Measurements from ENCODE around the gene GALNT13.

Gene GALNT13

GRCh38 chr2:154142480-154142879 is 270.8 kb downstream of the GALNT13 start:
- no peak for TF ChIP-seq SUZ12 (IDR thresholded peaks at IDR 0.05; ENCODE audit: extremely low read depth, insufficient read depth, insufficient read length)
- TF ChIP-seq ZNF274 (IDR thresholded peaks at IDR 0.05; ENCODE audit: low read depth, low read length), result no peak
- no peak for TF ChIP-seq YY1 (IDR thresholded peaks at IDR 0.05; ENCODE audit: insufficient read depth, insufficient read length)
- Histone ChIP-seq H3K4me1 (ENCODE audit: insufficient read depth, insufficient read length) (no peaks in the 10 kb centered on the region), H3K9me3 (ENCODE audit: insufficient read depth, low read length) (no peaks in the 10 kb centered on the region), H3K27me3 (ENCODE audit: insufficient read depth, insufficient read length) (no peaks in the 10 kb centered on the region), H3K4me3 (ENCODE audit: insufficient read length, low read depth) (no peak overlapping the region), H3K36me3 (ENCODE audit: insufficient read depth, insufficient read length, low read length) (no peaks in the 10 kb centered on the region), H3K9ac (ENCODE audit: insufficient read length, low read depth) (no peak overlapping the region)
- no peak for DNase-seq (ENCODE audit: low read depth, low spot score)

DNA sequence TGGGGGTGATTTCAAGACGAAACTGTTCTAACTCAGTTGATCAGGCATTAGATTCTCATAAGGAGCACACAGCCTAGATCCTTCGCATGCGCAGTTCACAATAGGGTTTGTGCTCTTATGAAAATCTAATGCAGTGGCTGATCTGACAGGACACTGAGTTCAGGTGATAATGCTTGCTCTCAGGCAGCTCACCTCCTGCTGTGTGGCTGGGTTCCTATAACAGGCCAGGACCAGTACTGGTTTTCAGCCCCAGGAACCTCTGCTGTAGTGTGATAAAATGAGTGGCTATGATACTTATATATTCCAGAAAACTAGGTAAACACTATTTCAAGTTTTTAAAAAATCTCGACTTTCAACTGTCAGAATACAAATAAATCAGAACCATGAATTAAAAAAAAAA is 271.4 kb downstream of the GALNT13 start:
- no peak for TF ChIP-seq YY1 (IDR thresholded peaks at IDR 0.05; ENCODE audit: insufficient read depth, insufficient read length)
- no peak for TF ChIP-seq ZNF274 (IDR thresholded peaks at IDR 0.05; ENCODE audit: low read depth, low read length)
- no peak for TF ChIP-seq SUZ12 (IDR thresholded peaks at IDR 0.05; ENCODE audit: extremely low read depth, insufficient read depth, insufficient read length)
- H3K9ac ChIP-seq (ENCODE audit: insufficient read length, low read depth), result no peak overlapping the region
- no peaks in the 10 kb centered on the region for H3K27me3 ChIP-seq (ENCODE audit: insufficient read depth, insufficient read length)

DNA sequence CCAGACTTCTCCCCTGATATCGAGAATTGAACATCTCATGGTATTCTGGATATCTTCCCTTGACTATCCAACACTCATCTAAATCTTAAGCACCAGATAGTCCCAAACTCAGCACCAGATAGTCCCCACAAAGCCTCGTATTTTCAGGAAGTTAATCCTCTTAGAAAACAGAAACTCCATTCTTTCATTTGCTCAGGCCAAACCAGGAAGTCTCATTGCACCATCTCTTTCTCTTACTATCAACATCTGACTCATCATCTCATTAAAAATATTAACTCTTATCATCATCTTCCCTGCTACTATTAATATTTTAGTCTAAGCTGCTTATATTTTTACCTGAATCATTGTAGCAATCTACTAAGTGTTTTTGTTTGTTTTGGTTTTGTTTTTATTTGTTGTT is 286.4 kb downstream of the GALNT13 start:
- Histone ChIP-seq H3K4me1 (ENCODE audit: insufficient read depth, insufficient read length) (no peaks in the 10 kb centered on the region), H3K9ac (ENCODE audit: insufficient read length, low read depth) (no peak overlapping the region), H3K4me3 (ENCODE audit: insufficient read length, low read depth) (no peak overlapping the region), H3K36me3 (ENCODE audit: insufficient read depth, insufficient read length, low read length) (no peaks in the 10 kb centered on the region), H3K9me3 (ENCODE audit: insufficient read depth, low read length) (peaks cover 18% of the 10 kb centered on the region; the same call in 1 of the 2 replicates), H3K27me3 (ENCODE audit: insufficient read depth, insufficient read length) (no peaks in the 10 kb centered on the region)
- DNase-seq (ENCODE audit: low read depth, low spot score), result no peak
- no peak for TF ChIP-seq ZNF274 (IDR thresholded peaks at IDR 0.05; ENCODE audit: low read depth, low read length)
- no peak for TF ChIP-seq SUZ12 (IDR thresholded peaks at IDR 0.05; ENCODE audit: extremely low read depth, insufficient read depth, insufficient read length)
- TF ChIP-seq YY1 (IDR thresholded peaks at IDR 0.05; ENCODE audit: insufficient read depth, insufficient read length), result no peak

More for the DNA sequence above, 271.4 kb downstream of the GALNT13 start:
- Histone ChIP-seq H3K9me3 (ENCODE audit: insufficient read depth, low read length) (no peaks in the 10 kb centered on the region), H3K4me3 (ENCODE audit: insufficient read length, low read depth) (no peak overlapping the region), H3K36me3 (ENCODE audit: insufficient read depth, insufficient read length, low read length) (no peaks in the 10 kb centered on the region), H3K4me1 (ENCODE audit: insufficient read depth, insufficient read length) (no peaks in the 10 kb centered on the region)
- no peak for DNase-seq (ENCODE audit: low read depth, low spot score)

DNA sequence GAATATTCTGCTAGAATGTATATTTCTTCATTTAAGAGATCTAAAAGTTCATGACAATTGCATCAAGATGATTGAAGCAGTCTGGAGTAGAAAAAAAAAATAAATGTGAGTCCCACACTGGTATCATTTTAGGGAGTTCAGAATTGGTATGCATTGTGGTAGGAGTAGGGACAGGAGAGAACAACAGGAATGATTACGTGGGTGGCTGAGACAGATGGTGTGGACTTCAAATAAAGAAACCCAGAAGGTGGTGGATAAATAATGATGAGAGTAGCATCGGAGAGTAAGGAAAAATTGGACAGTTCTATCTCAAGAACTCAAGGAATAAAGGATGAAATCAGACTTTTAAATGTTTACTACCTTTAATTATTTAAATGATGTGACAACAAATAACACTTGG is 289.6 kb downstream of the GALNT13 start:
- no peaks in the 10 kb centered on the region for H3K9me3 ChIP-seq (ENCODE audit: insufficient read depth, low read length)
- H3K4me1 ChIP-seq (ENCODE audit: insufficient read depth, insufficient read length), result no peaks in the 10 kb centered on the region
- no peak for DNase-seq (ENCODE audit: low read depth, low spot score)
- H3K9ac ChIP-seq (ENCODE audit: insufficient read length, low read depth), result no peak overlapping the region
- H3K27me3 ChIP-seq (ENCODE audit: insufficient read depth, insufficient read length), result no peaks in the 10 kb centered on the region
- TF ChIP-seq ZNF274 (IDR thresholded peaks at IDR 0.05; ENCODE audit: low read depth, low read length) (no peak), SUZ12 (IDR thresholded peaks at IDR 0.05; ENCODE audit: extremely low read depth, insufficient read depth, insufficient read length) (no peak), YY1 (IDR thresholded peaks at IDR 0.05; ENCODE audit: insufficient read depth, insufficient read length) (no peak)
- no peak overlapping the region for H3K4me3 ChIP-seq (ENCODE audit: insufficient read length, low read depth)
- no peaks in the 10 kb centered on the region for H3K36me3 ChIP-seq (ENCODE audit: insufficient read depth, insufficient read length, low read length)

DNA sequence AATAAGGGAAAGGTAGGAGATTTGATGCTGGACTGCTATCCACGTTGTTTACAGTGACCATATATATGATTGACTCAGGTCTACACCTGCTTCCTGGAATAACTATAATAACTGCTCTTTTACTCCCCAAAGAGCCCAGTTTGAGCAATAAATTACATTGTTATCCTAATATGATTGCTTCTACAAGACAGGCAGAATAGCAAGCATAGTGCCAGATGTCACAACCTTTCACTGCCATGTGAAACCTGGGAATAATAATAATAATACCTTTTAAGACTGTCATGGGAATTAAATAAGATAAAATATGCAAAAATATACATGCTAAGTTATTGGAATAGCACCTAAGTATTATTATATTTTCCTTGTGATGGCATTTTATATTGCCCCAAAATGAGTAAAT is 298.7 kb downstream of the GALNT13 start:
- TF ChIP-seq ZNF274 (IDR thresholded peaks at IDR 0.05; ENCODE audit: low read depth, low read length) (no peak), SUZ12 (IDR thresholded peaks at IDR 0.05; ENCODE audit: extremely low read depth, insufficient read depth, insufficient read length) (no peak), YY1 (IDR thresholded peaks at IDR 0.05; ENCODE audit: insufficient read depth, insufficient read length) (no peak)
- Histone ChIP-seq H3K27me3 (ENCODE audit: insufficient read depth, insufficient read length) (no peaks in the 10 kb centered on the region), H3K9ac (ENCODE audit: insufficient read length, low read depth) (no peak overlapping the region), H3K4me3 (ENCODE audit: insufficient read length, low read depth) (no peak overlapping the region), H3K9me3 (ENCODE audit: insufficient read depth, low read length) (no peaks in the 10 kb centered on the region), H3K36me3 (ENCODE audit: insufficient read depth, insufficient read length, low read length) (no peaks in the 10 kb centered on the region), H3K4me1 (ENCODE audit: insufficient read depth, insufficient read length) (no peaks in the 10 kb centered on the region)
- no peak for DNase-seq (ENCODE audit: low read depth, low spot score)

- Histone ChIP-seq H3K9ac (ENCODE audit: insufficient read length, low read depth) (no peak overlapping the region), H3K4me3 (ENCODE audit: insufficient read length, low read depth) (no peak overlapping the region), H3K36me3 (ENCODE audit: insufficient read depth, insufficient read length, low read length) (no peaks in the 10 kb centered on the region), H3K9me3 (ENCODE audit: insufficient read depth, low read length) (no peaks in the 10 kb centered on the region), H3K4me1 (ENCODE audit: insufficient read depth, insufficient read length) (no peaks in the 10 kb centered on the region), H3K27me3 (ENCODE audit: insufficient read depth, insufficient read length) (no peaks in the 10 kb centered on the region)
- DNase-seq (ENCODE audit: low read depth, low spot score), result no peak
- TF ChIP-seq SUZ12 (IDR thresholded peaks at IDR 0.05; ENCODE audit: extremely low read depth, insufficient read depth, insufficient read length), result no peak
- no peak for TF ChIP-seq ZNF274 (IDR thresholded peaks at IDR 0.05; ENCODE audit: low read depth, low read length)
- TF ChIP-seq YY1 (IDR thresholded peaks at IDR 0.05; ENCODE audit: insufficient read depth, insufficient read length), result no peak
These were observed 301.4 kb downstream of the GALNT13 start for GRCh38 chr2:154173164-154173563.

- Histone ChIP-seq H3K4me3 (ENCODE audit: insufficient read length, low read depth) (no peak overlapping the region), H3K9me3 (ENCODE audit: insufficient read depth, low read length) (no peaks in the 10 kb centered on the region), H3K27me3 (ENCODE audit: insufficient read depth, insufficient read length) (no peaks in the 10 kb centered on the region), H3K36me3 (ENCODE audit: insufficient read depth, insufficient read length, low read length) (no peaks in the 10 kb centered on the region), H3K9ac (ENCODE audit: insufficient read length, low read depth) (no peak overlapping the region), H3K4me1 (ENCODE audit: insufficient read depth, insufficient read length) (no peaks in the 10 kb centered on the region)
- no peak for TF ChIP-seq SUZ12 (IDR thresholded peaks at IDR 0.05; ENCODE audit: extremely low read depth, insufficient read depth, insufficient read length)
- no peak for TF ChIP-seq YY1 (IDR thresholded peaks at IDR 0.05; ENCODE audit: insufficient read depth, insufficient read length)
- TF ChIP-seq ZNF274 (IDR thresholded peaks at IDR 0.05; ENCODE audit: low read depth, low read length), result no peak
- DNase-seq (ENCODE audit: low read depth, low spot score), result no peak
These were observed 302.2 kb downstream of the GALNT13 start for GRCh38 chr2:154173919-154174318.

Data from NT2/D1 (cell line).